NCI-H446 (cell line): Measurements from ENCODE around the gene GJC1.
"Not testable (repeated sequence)": the region's sequence is repeated elsewhere in the genome, so short reads cannot be mapped to it uniquely, and the experiment has no call there.

Source experiments
- DNase-seq, 2 experiments: peaks; one replicate each; lab custom pipeline; 2025; lab: John Stamatoyannopoulos, UW

GJC1 gene

GRCh38 chr17:44760474-44761308 lies 69.4 kb downstream of the GJC1 start:
- peak; percentile 24 to 59 for DNase-seq

- no peak for DNase-seq
Measured at GRCh38 chr17:44759916-44760243, 70.2 kb downstream of the GJC1 start.

- DNase-seq, result no peak
Measured at GRCh38 chr17:44759086-44759915, 70.8 kb downstream of the GJC1 start.

GRCh38 chr17:44758414-44759085 lies 71.5 kb downstream of the GJC1 start, which contains the start of gene ADAM11:
ADAM11 (plus strand) TSS chr17:44758988; CDS start chr17:44759200, 212 bp downstream.
- no peak for DNase-seq

- DNase-seq, result no peak
Measured at GRCh38 chr17:44757918-44758413, 72.1 kb downstream of the GJC1 start.

- no peak for DNase-seq
Measured at GRCh38 chr17:44757045-44757917, 72.8 kb downstream of the GJC1 start.

- not testable (repeated sequence) for DNase-seq
Measured at GRCh38 chr17:44755180-44755579, 74.9 kb downstream of the GJC1 start.

GRCh38 chr17:44754276-44754675 lies 75.8 kb downstream of the GJC1 start:
- DNase-seq, result no peak

- DNase-seq, result no peak
Measured at GRCh38 chr17:44752953-44753861, 76.9 kb downstream of the GJC1 start.

- DNase-seq, result no peak
Measured at GRCh38 chr17:44751806-44752205, 78.3 kb downstream of the GJC1 start.

GRCh38 chr17:44751331-44751730 lies 78.8 kb downstream of the GJC1 start:
- no peak for DNase-seq

- DNase-seq, result peak in 1 of 2 experiments; percentile 66
Measured at GRCh38 chr17:44749980-44750318, 80.1 kb downstream of the GJC1 start.

GRCh38 chr17:44749076-44749979 lies 80.8 kb downstream of the GJC1 start:
- DNase-seq, result peak; percentile 36 to 77
